Heart right ventricle (tissue), 16 donors: ENCODE measurements around the gene SPEM3. TPM values are rescaled to one million over a fixed set of nuclear protein-coding genes. Genes with fewer than 3 reads are reported as not detected.
"Not testable (repeated sequence)": the region's sequence is repeated elsewhere in the genome, so short reads cannot be mapped to it uniquely, and the experiment has no call there.

Experiments
- ATAC-seq, 8 donors: fragments of 200-7000 bp; cut with Tn5 transposase; one replicate each; pipeline ENCODE4 v1.9.1; 2020; ENCODE audit warnings: mild to moderate bottlenecking in 8 of 8, moderate library complexity in 8 of 8, moderate number of reproducible peaks in 1 of 8
- DNase-seq, 2 donors: peaks; one replicate each; pipeline ENCODE4 v3.0.0-alpha.2; 2020
- H3K27ac ChIP-seq, 10 donors: fragments of 200-600 bp; sonication (generic) in 2 of 10; one replicate each; pipeline versions ENCODE4 v1.5.0 to v1.8.0; 2020 to 2022; ENCODE audit warnings: mild to moderate bottlenecking in 3 of 10
- H3K27me3 ChIP-seq, 7 donors: fragments of 200-600 bp; one replicate each; pipeline ENCODE4 v1.8.0; 2021 to 2022; ENCODE audit warnings: mild to moderate bottlenecking in 2 of 7
- H3K36me3 ChIP-seq, 9 donors: fragments of 200-600 bp; sonication (generic) in 1 of 9; one replicate each; pipeline versions ENCODE4 v1.5.0 to v1.8.0; 2020 to 2022; ENCODE audit warnings: mild to moderate bottlenecking in 2 of 9
- H3K4me1 ChIP-seq, 9 donors: fragments of 200-600 bp; sonication (generic) in 1 of 9; one replicate each; pipeline versions ENCODE4 v1.5.0 to v1.8.0; 2020 to 2022; ENCODE audit warnings: mild to moderate bottlenecking in 4 of 9
- H3K4me3 ChIP-seq, 10 donors: fragments of 200-600 bp; sonication (generic) in 2 of 10; one replicate each; pipeline versions ENCODE4 v1.5.0 to v1.8.0; 2020 to 2022; ENCODE audit warnings: mild to moderate bottlenecking in 7 of 10, moderate library complexity in 2 of 10
- H3K9me3 ChIP-seq, 11 donors: fragments of 200-600 bp in 10 of 11; sonication (generic) in 2 of 11; one replicate each; pipeline versions ENCODE4 v1.5.0 to v1.8.0; 2013 to 2022; ENCODE audit warnings: mild to moderate bottlenecking in 2 of 11, control low read depth in 1 of 11, moderate library complexity in 1 of 11
- WGBS, 2 donors: extraction: QIAGEN DNeasy Blood & Tissue Kit; methylation state at CpG; one replicate each; pipeline ENCODE4 v1.1.7; 2013; ENCODE audit warnings: inconsistent platforms in 1 of 2; 5-methylcytosine and 5-hydroxymethylcytosine counted together
- intact Hi-C, 10 donors: fragments of 100-400 bp; cut with DNase I; formaldehyde crosslinking; loops; one replicate each; pipeline versions ENCODE4 v1.11.1 to v1.14.2; 2022
- polyA plus RNA-seq, 2 donors: library from polyadenylated mRNA; stranded (reverse); fragments of 200-250 nt; gene quantifications; one replicate each; pipeline ENCODE4 v1.2.3, GENCODE V29; 2013
- total RNA-seq, 10 donors: library from RNA; stranded (reverse); fragmentation: NEBNext Ultra II Directional in 3 of 10; extraction: Animal tissue kit (Norgen Biotek cat#: 25700) in 3 of 10; gene quantifications; one replicate each; pipeline versions ENCODE4 v1.2.1 to v1.2.4, GENCODE V29; 2021 to 2023
- TF ChIP-seq, protein P1 (sequence below), 9 donors: fragments of 200-600 bp; sonication (generic) in 2 of 9; IDR thresholded peaks; one replicate each; pipeline versions ENCODE4 v1.5.0 to v1.8.0; 2021 to 2022; ENCODE audit warnings: antibody characterized with exemption in 9 of 9, mild to moderate bottlenecking in 5 of 9, moderate library complexity in 1 of 9
- donor health status: Arrhythmogenic right ventricular cardiomyopathy.
- donor health status: ischemic (EF 13 %, LVEDD 7.1; RV severe dilation, severe dysfunction).
- donor health status: healthy with polysubstance abuse.
- donor health status: DM: no; HTN: yes; CAD: no.
- donor health status: DM: no; HTN: no; CAD: no.
- donor health status: ischemic (EF 25% LVEDD 6.9; RV normal size, moderate dysfunction).
- donor health status: ischemic (EF 25% LVEDD 5.7; RV mildly dilated, moderate dysfunction).
- donor health status: healthy.
- donor health status: DM: yes; HTN: yes; CAD: no.
- donor health status: Ischemic cardiomyopathy.
- donor health status: ischemic (EF 35%, LVEDD 5.7; RV mildly dilated, moderate dysfunction).
- donor health status: nonischemic (EF 11% LVEDD 7.7; RV severe dilation, severe dysfunction).
- donor health status: DM: yes; HTN: yes; CAD: no.
- donor health status: PGD.
- donor health status: ischemic (EF 29% LVEDD 5.4; RV normal size, mild dysfunction).
- donor health status: nonischemic (EF 23%, LVEDD 6.1; RV moderate dilation, normal function).

Gene SPEM3
- total and polyA plus RNA-seq, 12 donors, result not detected

DNA sequence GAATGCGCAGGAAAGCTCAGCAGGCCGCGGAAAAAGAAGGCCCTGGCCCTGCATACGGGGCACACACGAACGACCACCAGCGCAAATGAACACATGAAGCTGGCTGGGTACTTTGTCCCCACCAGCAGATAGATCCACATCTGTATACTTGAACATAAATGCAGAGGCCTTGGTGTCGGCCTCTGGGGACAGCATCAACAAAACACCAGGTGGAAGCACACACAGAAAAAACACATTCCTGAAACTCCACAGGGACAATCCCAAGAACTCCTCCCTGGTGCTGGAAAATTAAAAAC lies 51.4 kb downstream of the SPEM3 start:
- 0 to 5% methylated on average over 8 of the region's 8 CpGs for WGBS, 2 donors
- intact Hi-C loops, result loop anchor here in 2 of 10 donors (5.0 to 10.0 kb wide), 2 partner anchors 125 to 128 kb away; partner anchors contain the start of genes KCTD11 (in 2 of the 2) and TMEM95 (in 1 of the 2)
- peaks cover 0 to 3% (median 0%) of the 10 kb centered on the region in 9 donors for H3K36me3 ChIP-seq
- H3K27ac ChIP-seq, result peak overlapping the region; percentile 99 to 100 (median 100)
- H3K27me3 ChIP-seq, result no peaks in the 10 kb centered on the region
- peak overlapping the region; percentile 67 to 100 (median 97) for H3K4me3 ChIP-seq
- DNase-seq (no peak), ATAC-seq (no peak)
- H3K9me3 ChIP-seq, result no peaks in the 10 kb centered on the region
- H3K4me1 ChIP-seq, result peaks cover 28 to 74% (median 55%) of the 10 kb centered on the region in 9 donors
- TF ChIP-seq, protein P1, sequence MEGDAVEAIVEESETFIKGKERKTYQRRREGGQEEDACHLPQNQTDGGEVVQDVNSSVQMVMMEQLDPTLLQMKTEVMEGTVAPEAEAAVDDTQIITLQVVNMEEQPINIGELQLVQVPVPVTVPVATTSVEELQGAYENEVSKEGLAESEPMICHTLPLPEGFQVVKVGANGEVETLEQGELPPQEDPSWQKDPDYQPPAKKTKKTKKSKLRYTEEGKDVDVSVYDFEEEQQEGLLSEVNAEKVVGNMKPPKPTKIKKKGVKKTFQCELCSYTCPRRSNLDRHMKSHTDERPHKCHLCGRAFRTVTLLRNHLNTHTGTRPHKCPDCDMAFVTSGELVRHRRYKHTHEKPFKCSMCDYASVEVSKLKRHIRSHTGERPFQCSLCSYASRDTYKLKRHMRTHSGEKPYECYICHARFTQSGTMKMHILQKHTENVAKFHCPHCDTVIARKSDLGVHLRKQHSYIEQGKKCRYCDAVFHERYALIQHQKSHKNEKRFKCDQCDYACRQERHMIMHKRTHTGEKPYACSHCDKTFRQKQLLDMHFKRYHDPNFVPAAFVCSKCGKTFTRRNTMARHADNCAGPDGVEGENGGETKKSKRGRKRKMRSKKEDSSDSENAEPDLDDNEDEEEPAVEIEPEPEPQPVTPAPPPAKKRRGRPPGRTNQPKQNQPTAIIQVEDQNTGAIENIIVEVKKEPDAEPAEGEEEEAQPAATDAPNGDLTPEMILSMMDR (IDR thresholded peaks at IDR 0.05), result peak in 1 of 9 donors; percentile 1

DNA sequence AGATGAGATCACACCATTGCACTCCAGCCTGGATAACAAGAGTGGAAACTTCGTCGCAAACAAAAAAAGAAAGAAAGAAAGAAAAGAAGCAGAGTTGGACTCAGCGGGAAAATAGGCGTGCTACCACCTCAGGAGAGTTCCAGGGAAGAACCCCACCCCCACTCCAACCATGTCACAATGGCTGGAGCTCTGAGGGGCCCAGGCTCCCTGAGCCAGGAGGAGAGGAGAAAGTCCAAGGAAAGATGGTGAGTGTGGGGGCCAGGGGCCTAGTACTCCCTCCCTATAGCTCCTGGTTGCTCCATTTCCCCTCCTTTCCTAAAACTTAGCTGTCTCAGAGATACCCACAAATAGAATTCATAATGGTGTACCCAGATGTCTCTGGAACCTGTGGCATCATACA lies 52.6 kb downstream of the SPEM3 start, which contains the start of gene SLC35G6:
Gene SLC35G6 (plus strand): TSS at position 172 of the 400 bp plus-strand sequence. CDS start 71 bp downstream, at position 243.
- intact Hi-C loops, result loop anchor here in 2 of 10 donors (5.0 to 10.0 kb wide), 2 partner anchors 126 to 129 kb away; partner anchors contain the start of genes KCTD11 (in 2 of the 2) and TMEM95 (in 1 of the 2)
- Histone ChIP-seq H3K4me3 (peak within 1 kb of the TSS in 8 of 10 donors; percentile 67 to 100 (median 97)), H3K27ac (peak within 1 kb of the TSS in 9 of 10 donors; percentile 100), H3K4me1 (peaks cover 25 to 74% (median 55%) of the 10 kb centered on the region in 9 donors)
- not testable (repeated sequence) for ATAC-seq, H3K27me3 ChIP-seq, H3K9me3 ChIP-seq, DNase-seq, H3K36me3 ChIP-seq
- WGBS, 2 donors, result 97% methylated on average over 4 of the region's 4 CpGs

- not testable (repeated sequence) for ATAC-seq, H3K36me3 ChIP-seq, DNase-seq, H3K27me3 ChIP-seq, H3K9me3 ChIP-seq
- H3K27ac ChIP-seq, result peak overlapping the region in 9 of 10 donors; percentile 91 to 100 (median 100)
- 81 to 82% methylated on average over 31 of the region's 31 CpGs for WGBS, 2 donors
- peak overlapping the region in 1 of 10 donors; percentile 70 for H3K4me3 ChIP-seq
- H3K4me1 ChIP-seq, result peaks cover 25 to 74% (median 55%) of the 10 kb centered on the region in 9 donors
- intact Hi-C loops, result loop anchor here in 2 of 10 donors (5.0 to 10.0 kb wide), 2 partner anchors 127 to 130 kb away; partner anchors contain the start of genes KCTD11 (in 2 of the 2) and TMEM95 (in 1 of the 2)
Observed at GRCh38 chr17:7481842-7482741, 53.4 kb downstream of the SPEM3 start.

Other genes with a start within 250 kb of the SPEM3 start
Only the 30 nearest of the 39 such genes appear.
- 100 to 1,000 TPM in 8 of 10 donors, 10 to 100 TPM in 2; 94.6 to 135 (median 110) TPM for gene CTDNEP1, start 177.1 kb upstream of the SPEM3 start, total RNA-seq
- 100 to 1,000 TPM in 1 of 2 donors, 10 to 100 TPM in 1; 56.3 to 116 TPM for gene CTDNEP1, start 177.1 kb upstream of the SPEM3 start, polyA plus RNA-seq
- 100 to 1,000 TPM in 1 of 10 donors, 10 to 100 TPM in 9; 30.8 to 110 (median 54.8) TPM for gene ELP5, start 176.6 kb upstream of the SPEM3 start, total RNA-seq
- 10 to 100 TPM; 29.0 to 41.4 TPM for gene ELP5, start 176.6 kb upstream of the SPEM3 start, polyA plus RNA-seq
- 1 to 10 TPM in 3 of 10 donors, under 1 TPM in 7; 0.39 to 2.5 (median 0.80) TPM for gene CLDN7, start 166.4 kb upstream of the SPEM3 start, total RNA-seq
- gene CLDN7, start 166.4 kb upstream of the SPEM3 start, polyA plus RNA-seq, result 1 to 10 TPM; 1.3 to 1.6 TPM
- 100 to 1,000 TPM in 9 of 10 donors, 10 to 100 TPM in 1; 98.1 to 186 (median 177) TPM for gene SLC2A4, start 147.1 kb upstream of the SPEM3 start, total RNA-seq
- gene SLC2A4, start 147.1 kb upstream of the SPEM3 start, polyA plus RNA-seq, result 100 to 1,000 TPM in 1 of 2 donors, 10 to 100 TPM in 1; 41.8 to 140 TPM
- gene YBX2, start 134.2 kb upstream of the SPEM3 start, total RNA-seq, result 1 to 10 TPM in 7 of 10 donors, under 1 TPM in 3; 0.42 to 1.9 (median 1.2) TPM
- gene YBX2, start 134.2 kb upstream of the SPEM3 start, polyA plus RNA-seq, result 1 to 10 TPM in 1 of 2 donors, under 1 TPM in 1; 0.49 to 2.6 TPM
- 100 to 1,000 TPM; 197 to 444 (median 248) TPM for gene EIF5A, start 121.2 kb upstream of the SPEM3 start, total RNA-seq
- gene EIF5A, start 121.2 kb upstream of the SPEM3 start, polyA plus RNA-seq, result 100 to 1,000 TPM; 457 to 716 TPM
- gene GPS2, start 113.5 kb upstream of the SPEM3 start, total RNA-seq, result 10 to 100 TPM; 49.1 to 81.1 (median 57.4) TPM
- 100 to 1,000 TPM; 103 to 105 TPM for gene GPS2, start 113.5 kb upstream of the SPEM3 start, polyA plus RNA-seq
- 10 to 100 TPM; 21.7 to 45.9 (median 28.7) TPM for gene NEURL4, start 99.5 kb upstream of the SPEM3 start, total RNA-seq
- 10 to 100 TPM; 22.4 to 55.5 TPM for gene NEURL4, start 99.5 kb upstream of the SPEM3 start, polyA plus RNA-seq
- 10 to 100 TPM in 7 of 10 donors, 1 to 10 TPM in 3; 7.4 to 23.4 (median 16.7) TPM for gene ACAP1, start 92.3 kb upstream of the SPEM3 start, total RNA-seq
- 1 to 10 TPM; 2.4 to 9.7 TPM for gene ACAP1, start 92.3 kb upstream of the SPEM3 start, polyA plus RNA-seq
- gene KCTD11, start 76.7 kb upstream of the SPEM3 start, total RNA-seq, result 1 to 10 TPM; 4.3 to 8.5 (median 5.3) TPM
- 1 to 10 TPM; 4.5 to 6.6 TPM for gene KCTD11, start 76.7 kb upstream of the SPEM3 start, polyA plus RNA-seq
- under 1 TPM in 1 of 10 donors, not detected in 9; 0.39 TPM for gene TMEM95, start 73.7 kb upstream of the SPEM3 start, total RNA-seq
- gene TMEM95, start 73.7 kb upstream of the SPEM3 start, polyA plus RNA-seq, result not detected
- 1 to 10 TPM; 1.1 to 4.4 (median 2.1) TPM for gene TNK1, start 47.8 kb upstream of the SPEM3 start, total RNA-seq
- gene TNK1, start 47.8 kb upstream of the SPEM3 start, polyA plus RNA-seq, result 1 to 10 TPM; 1.9 to 3.5 TPM
- 10 to 100 TPM; 14.4 to 28.7 (median 17.1) TPM for gene PLSCR3, start 34.3 kb upstream of the SPEM3 start, total RNA-seq
- gene PLSCR3, start 34.3 kb upstream of the SPEM3 start, polyA plus RNA-seq, result 10 to 100 TPM; 23.3 to 32.9 TPM
- 10 to 100 TPM; 61.8 to 83.2 (median 74.2) TPM for gene TMEM256, start 24.8 kb upstream of the SPEM3 start, total RNA-seq
- 100 to 1,000 TPM in 1 of 2 donors, 10 to 100 TPM in 1; 89.1 to 169 TPM for gene TMEM256, start 24.8 kb upstream of the SPEM3 start, polyA plus RNA-seq
- gene NLGN2, start 21.0 kb upstream of the SPEM3 start, total RNA-seq, result 10 to 100 TPM in 2 of 10 donors, 1 to 10 TPM in 8; 3.6 to 15.8 (median 6.4) TPM
- 1 to 10 TPM; 7.3 to 7.6 TPM for gene NLGN2, start 21.0 kb upstream of the SPEM3 start, polyA plus RNA-seq
- gene SPEM1, start 8.5 kb upstream of the SPEM3 start, total RNA-seq, result not detected
- gene SPEM1, start 8.5 kb upstream of the SPEM3 start, polyA plus RNA-seq, result not detected
- gene SPEM2, start 3.2 kb upstream of the SPEM3 start, total RNA-seq, result not detected
- gene SPEM2, start 3.2 kb upstream of the SPEM3 start, polyA plus RNA-seq, result not detected
- 1 to 10 TPM; 1.2 to 3.5 (median 2.2) TPM for gene TMEM102, start 6.6 kb downstream of the SPEM3 start, total RNA-seq
- gene TMEM102, start 6.6 kb downstream of the SPEM3 start, polyA plus RNA-seq, result 1 to 10 TPM; 2.0 to 4.2 TPM
- gene FGF11, start 10.7 kb downstream of the SPEM3 start, total RNA-seq, result 10 to 100 TPM in 2 of 10 donors, 1 to 10 TPM in 8; 4.6 to 15.9 (median 8.1) TPM
- gene FGF11, start 10.7 kb downstream of the SPEM3 start, polyA plus RNA-seq, result 1 to 10 TPM; 2.0 to 7.2 TPM
- gene CHRNB1, start 16.2 kb downstream of the SPEM3 start, total RNA-seq, result 10 to 100 TPM in 6 of 10 donors, 1 to 10 TPM in 4; 5.4 to 13.1 (median 10.3) TPM
- 10 to 100 TPM; 10.2 to 25.4 TPM for gene CHRNB1, start 16.2 kb downstream of the SPEM3 start, polyA plus RNA-seq
- gene ZBTB4, start 50.8 kb downstream of the SPEM3 start, total RNA-seq, result 10 to 100 TPM; 58.9 to 80.1 (median 69.4) TPM
- gene ZBTB4, start 50.8 kb downstream of the SPEM3 start, polyA plus RNA-seq, result 10 to 100 TPM; 17.8 to 34.2 TPM
- not detected for gene SLC35G6, start 52.6 kb downstream of the SPEM3 start, total RNA-seq
- not detected for gene SLC35G6, start 52.6 kb downstream of the SPEM3 start, polyA plus RNA-seq
- 10 to 100 TPM; 40.5 to 61.7 (median 48.8) TPM for gene POLR2A, start 55.5 kb downstream of the SPEM3 start, total RNA-seq
- gene POLR2A, start 55.5 kb downstream of the SPEM3 start, polyA plus RNA-seq, result 10 to 100 TPM in 1 of 2 donors, 1 to 10 TPM in 1; 8.4 to 24.7 TPM
- 10 to 100 TPM; 21.7 to 44.3 (median 26.9) TPM for gene TNFSF12, start 120.2 kb downstream of the SPEM3 start, total RNA-seq
- 10 to 100 TPM; 20.6 to 51.0 TPM for gene TNFSF12, start 120.2 kb downstream of the SPEM3 start, polyA plus RNA-seq
- 10 to 100 TPM in 2 of 10 donors, 1 to 10 TPM in 8; 4.1 to 25.0 (median 6.9) TPM for gene TNFSF13, start 129.9 kb downstream of the SPEM3 start, total RNA-seq
- 1 to 10 TPM; 7.5 to 8.0 TPM for gene TNFSF13, start 129.9 kb downstream of the SPEM3 start, polyA plus RNA-seq
- gene SENP3, start 133.1 kb downstream of the SPEM3 start, total RNA-seq, result 10 to 100 TPM; 22.4 to 34.3 (median 27.1) TPM
- 10 to 100 TPM; 33.1 to 46.6 TPM for gene SENP3, start 133.1 kb downstream of the SPEM3 start, polyA plus RNA-seq
- gene CD68, start 150.8 kb downstream of the SPEM3 start, total RNA-seq, result 100 to 1,000 TPM in 1 of 10 donors, 10 to 100 TPM in 4, 1 to 10 TPM in 5; 4.7 to 128 (median 13.0) TPM
- gene CD68, start 150.8 kb downstream of the SPEM3 start, polyA plus RNA-seq, result 10 to 100 TPM; 15.7 to 40.0 TPM
- 10 to 100 TPM; 20.1 to 39.8 (median 23.5) TPM for gene MPDU1, start 155.0 kb downstream of the SPEM3 start, total RNA-seq
- gene MPDU1, start 155.0 kb downstream of the SPEM3 start, polyA plus RNA-seq, result 10 to 100 TPM; 42.8 to 64.9 TPM
- 1 to 10 TPM in 6 of 10 donors, under 1 TPM in 4; 0.23 to 1.7 (median 1.2) TPM for gene SOX15, start 161.2 kb downstream of the SPEM3 start, total RNA-seq
- 1 to 10 TPM in 1 of 2 donors, under 1 TPM in 1; 0.78 to 2.6 TPM for gene SOX15, start 161.2 kb downstream of the SPEM3 start, polyA plus RNA-seq
- gene FXR2, start 186.0 kb downstream of the SPEM3 start, total RNA-seq, result 100 to 1,000 TPM in 3 of 10 donors, 10 to 100 TPM in 7; 81.7 to 104 (median 90.5) TPM
- gene FXR2, start 186.0 kb downstream of the SPEM3 start, polyA plus RNA-seq, result 100 to 1,000 TPM in 1 of 2 donors, 10 to 100 TPM in 1; 52.2 to 111 TPM